Measurements from ENCODE around the gene FIP1L1. TPM values are rescaled to one million over a fixed set of nuclear protein-coding genes. Genes with fewer than 3 reads are reported as not detected.

FIP1L1 gene
- polyA plus RNA-seq, 2 of the 4 experiments (the other 2 are of a cell fraction), result 27.9 to 40.5 TPM

DNA sequence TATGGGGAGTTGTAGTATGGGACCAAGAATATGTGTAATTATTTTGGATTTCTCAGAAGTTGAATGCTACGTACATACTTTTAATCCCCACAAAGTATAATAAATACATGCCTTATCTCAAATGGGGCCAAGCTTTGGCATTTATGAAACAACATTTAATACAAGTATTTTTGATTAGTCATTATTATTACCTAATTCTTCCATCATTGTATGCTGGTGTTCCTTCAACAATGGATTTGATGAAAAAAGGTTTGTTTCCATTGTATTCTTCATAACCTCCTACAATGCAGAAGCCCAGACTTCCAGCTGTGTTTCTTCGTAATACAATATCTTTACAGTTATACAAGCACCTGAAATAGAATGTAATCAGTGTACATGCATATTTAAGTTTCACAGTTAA, 83.8 kb downstream of the FIP1L1 start:
- POLR2A ChIA-PET, result no interaction called here
- H3K4me1 ChIP-seq, result peaks cover 16% of the 10 kb centered on the region
- H3K27ac ChIP-seq, result no peak overlapping the region
- FAIRE-seq (no peak), DNase-seq (ENCODE audit: low read depth in 1 of 2, low spot score in 1 of 2) (no peak), ATAC-seq (no peak)
- H3K4me3 ChIP-seq, result no peak overlapping the region
- no peak for TF ChIP-seq HOXB5 (CRISPR knock-in tag; IDR thresholded peaks at IDR 0.05)
- no peak for TF ChIP-seq POLR2A (IDR thresholded peaks at IDR 0.05; ENCODE audit: low read length)
- TF ChIP-seq CEBPB (IDR thresholded peaks at IDR 0.05), result no peak
- no peak for TF ChIP-seq FOSL2 (IDR thresholded peaks at IDR 0.05)
- no peak for TF ChIP-seq FOSL2 (CRISPR knock-in tag; IDR thresholded peaks at IDR 0.05)
- no peak for TF ChIP-seq RFX5 (IDR thresholded peaks at IDR 0.05)
- no peak for TF ChIP-seq FOXS1 (CRISPR knock-in tag; IDR thresholded peaks at IDR 0.05)
- TF ChIP-seq HOXA7 (CRISPR knock-in tag; IDR thresholded peaks at IDR 0.05), result no peak
- no peak for TF ChIP-seq ESRRA (IDR thresholded peaks at IDR 0.05; ENCODE audit: borderline replicate concordance, low read length)
- TF ChIP-seq MAZ (IDR thresholded peaks at IDR 0.05; ENCODE audit: borderline replicate concordance, low read depth, low read length), result no peak
- no peak for TF ChIP-seq ZNF302 (CRISPR knock-in tag; IDR thresholded peaks at IDR 0.05)
- no peak for TF ChIP-seq SREBF2 (IDR thresholded peaks at IDR 0.05)
- no peak for TF ChIP-seq RAD21 (conservative IDR thresholded peaks at IDR 0.05 in 1 of 2, IDR thresholded peaks at IDR 0.05 in 1 of 2)
- TF ChIP-seq EP300 (IDR thresholded peaks at IDR 0.05), result no peak
- TF ChIP-seq ZC3H11A (IDR thresholded peaks at IDR 0.05), result no peak
- TF ChIP-seq RCOR1 (IDR thresholded peaks at IDR 0.05; ENCODE audit: low read depth, low read length), result no peak
- TF ChIP-seq TFCP2L1 (CRISPR knock-in tag; IDR thresholded peaks at IDR 0.05), result no peak
- CTCF ChIA-PET, result no interaction called here
- H3K9me3 ChIP-seq, result no peaks in the 10 kb centered on the region
- no peak overlapping the region for H3K4me2 ChIP-seq
- 85% methylated on average over 2 of the region's 2 CpGs for WGBS (ENCODE audit: missing lambda C conversion rate)

DNA sequence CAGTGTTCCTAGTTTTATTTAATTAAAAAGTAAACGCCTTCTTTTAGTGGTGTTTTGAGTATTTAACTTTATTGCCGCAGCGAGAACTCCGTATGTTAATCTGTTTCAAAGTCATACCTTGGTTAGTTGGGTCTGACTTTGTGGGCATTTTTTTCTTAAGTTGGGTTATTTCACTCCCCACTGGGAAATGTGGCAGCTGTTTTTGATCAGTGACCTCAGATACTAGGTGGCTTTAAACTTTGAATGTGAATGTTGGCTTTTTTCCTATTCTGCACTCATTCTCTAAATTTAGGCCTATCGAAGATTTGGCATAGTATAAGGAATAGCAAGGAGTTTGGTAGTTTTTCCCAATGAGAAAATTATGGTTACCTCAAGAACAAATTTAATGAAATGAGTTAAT, 85.9 kb downstream of the FIP1L1 start:
- ATAC-seq (no peak), DNase-seq (ENCODE audit: low read depth in 1 of 2, low spot score in 1 of 2) (no peak), FAIRE-seq (no peak)
- H3K27ac ChIP-seq, result no peak overlapping the region
- peaks cover 16% of the 10 kb centered on the region for H3K4me1 ChIP-seq
- no peak overlapping the region for H3K4me2 ChIP-seq
- ChIA-PET POLR2A (no interaction called here), CTCF (no interaction called here)
- TF ChIP-seq NFE2L2 (conservative IDR thresholded peaks at IDR 0.05; ENCODE audit: low read length) (no peak), EP300 (IDR thresholded peaks at IDR 0.05) (no peak), HOXB13 (CRISPR knock-in tag; IDR thresholded peaks at IDR 0.05; ENCODE audit: low read depth) (no peak), FOXS1 (CRISPR knock-in tag; IDR thresholded peaks at IDR 0.05) (no peak), CBX8 (IDR thresholded peaks at IDR 0.05) (no peak), BCL3 (IDR thresholded peaks at IDR 0.05) (no peak), ESRRA (IDR thresholded peaks at IDR 0.05; ENCODE audit: borderline replicate concordance, low read length) (no peak), ZSCAN20 (CRISPR knock-in tag; IDR thresholded peaks at IDR 0.05) (no peak)
- TF ChIP-seq, protein P1, sequence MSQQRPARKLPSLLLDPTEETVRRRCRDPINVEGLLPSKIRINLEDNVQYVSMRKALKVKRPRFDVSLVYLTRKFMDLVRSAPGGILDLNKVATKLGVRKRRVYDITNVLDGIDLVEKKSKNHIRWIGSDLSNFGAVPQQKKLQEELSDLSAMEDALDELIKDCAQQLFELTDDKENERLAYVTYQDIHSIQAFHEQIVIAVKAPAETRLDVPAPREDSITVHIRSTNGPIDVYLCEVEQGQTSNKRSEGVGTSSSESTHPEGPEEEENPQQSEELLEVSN (IDR thresholded peaks at IDR 0.05; ENCODE audit: borderline replicate concordance, low read depth), result no peak
- TF ChIP-seq, protein P2, sequence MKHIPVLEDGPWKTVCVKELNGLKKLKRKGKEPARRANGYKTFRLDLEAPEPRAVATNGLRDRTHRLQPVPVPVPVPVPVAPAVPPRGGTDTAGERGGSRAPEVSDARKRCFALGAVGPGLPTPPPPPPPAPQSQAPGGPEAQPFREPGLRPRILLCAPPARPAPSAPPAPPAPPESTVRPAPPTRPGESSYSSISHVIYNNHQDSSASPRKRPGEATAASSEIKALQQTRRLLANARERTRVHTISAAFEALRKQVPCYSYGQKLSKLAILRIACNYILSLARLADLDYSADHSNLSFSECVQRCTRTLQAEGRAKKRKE (CRISPR knock-in tag; IDR thresholded peaks at IDR 0.05; ENCODE audit: low read depth), result no peak
- H3K9me3 ChIP-seq, result 0 out of 3 replicates have a peak, but pooled peaks cover 4% of the 10 kb centered on the region
- H3K4me3 ChIP-seq, result no peak overlapping the region
- 91% methylated on average over 5 of the region's 5 CpGs for WGBS (ENCODE audit: missing lambda C conversion rate)

- DNase-seq (ENCODE audit: low read depth in 1 of 2, low spot score in 1 of 2) (no peak), FAIRE-seq (no peak), ATAC-seq (no peak)
- H3K4me3 ChIP-seq, result no peak overlapping the region
- POLR2A ChIA-PET, result no interaction called here
- no peaks in the 10 kb centered on the region for H3K4me1 ChIP-seq
- CTCF ChIA-PET, result no interaction called here
- no peak overlapping the region for H3K27ac ChIP-seq
- 0 out of 3 replicates have a peak, but pooled peaks cover 4% of the 10 kb centered on the region for H3K9me3 ChIP-seq
- WGBS (ENCODE audit: missing lambda C conversion rate), result 73% methylated on average over 2 of the region's 2 CpGs
- H3K4me2 ChIP-seq, result no peak overlapping the region
- no peak for TF ChIP-seq FOSB (CRISPR knock-in tag; IDR thresholded peaks at IDR 0.05)
- TF ChIP-seq POLR2AphosphoS2 (conservative IDR thresholded peaks at IDR 0.05; ENCODE audit: low read length), result no peak
- TF ChIP-seq, protein P3, sequence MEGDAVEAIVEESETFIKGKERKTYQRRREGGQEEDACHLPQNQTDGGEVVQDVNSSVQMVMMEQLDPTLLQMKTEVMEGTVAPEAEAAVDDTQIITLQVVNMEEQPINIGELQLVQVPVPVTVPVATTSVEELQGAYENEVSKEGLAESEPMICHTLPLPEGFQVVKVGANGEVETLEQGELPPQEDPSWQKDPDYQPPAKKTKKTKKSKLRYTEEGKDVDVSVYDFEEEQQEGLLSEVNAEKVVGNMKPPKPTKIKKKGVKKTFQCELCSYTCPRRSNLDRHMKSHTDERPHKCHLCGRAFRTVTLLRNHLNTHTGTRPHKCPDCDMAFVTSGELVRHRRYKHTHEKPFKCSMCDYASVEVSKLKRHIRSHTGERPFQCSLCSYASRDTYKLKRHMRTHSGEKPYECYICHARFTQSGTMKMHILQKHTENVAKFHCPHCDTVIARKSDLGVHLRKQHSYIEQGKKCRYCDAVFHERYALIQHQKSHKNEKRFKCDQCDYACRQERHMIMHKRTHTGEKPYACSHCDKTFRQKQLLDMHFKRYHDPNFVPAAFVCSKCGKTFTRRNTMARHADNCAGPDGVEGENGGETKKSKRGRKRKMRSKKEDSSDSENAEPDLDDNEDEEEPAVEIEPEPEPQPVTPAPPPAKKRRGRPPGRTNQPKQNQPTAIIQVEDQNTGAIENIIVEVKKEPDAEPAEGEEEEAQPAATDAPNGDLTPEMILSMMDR (IDR thresholded peaks at IDR 0.05), result no peak
- no peak for TF ChIP-seq ELK1 (IDR thresholded peaks at IDR 0.05; ENCODE audit: low read depth, low read length)
- no peak for TF ChIP-seq CHD4 (IDR thresholded peaks at IDR 0.05; ENCODE audit: borderline replicate concordance)
- no peak for TF ChIP-seq JUNB (IDR thresholded peaks at IDR 0.05)
- TF ChIP-seq KDM1A (IDR thresholded peaks at IDR 0.05; ENCODE audit: low read depth), result no peak
- TF ChIP-seq FOSL2 (IDR thresholded peaks at IDR 0.05), result no peak
- no peak for TF ChIP-seq FOSL2 (CRISPR knock-in tag; IDR thresholded peaks at IDR 0.05)
- no peak for TF ChIP-seq CHD2 (IDR thresholded peaks at IDR 0.05; ENCODE audit: low read length, partially characterized antibody)
- TF ChIP-seq HDAC2 (IDR thresholded peaks at IDR 0.05), result no peak
Observed at GRCh38 chr4:53465281-53465680, 87.8 kb downstream of the FIP1L1 start.
